NCI-H1930 (cell line): ENCODE data around the gene PRR23B.

Source experiments
- DNase-seq, 2 experiments: peaks; one replicate each; lab custom pipeline; 2025; lab: John Stamatoyannopoulos, UW

Gene PRR23B

DNA sequence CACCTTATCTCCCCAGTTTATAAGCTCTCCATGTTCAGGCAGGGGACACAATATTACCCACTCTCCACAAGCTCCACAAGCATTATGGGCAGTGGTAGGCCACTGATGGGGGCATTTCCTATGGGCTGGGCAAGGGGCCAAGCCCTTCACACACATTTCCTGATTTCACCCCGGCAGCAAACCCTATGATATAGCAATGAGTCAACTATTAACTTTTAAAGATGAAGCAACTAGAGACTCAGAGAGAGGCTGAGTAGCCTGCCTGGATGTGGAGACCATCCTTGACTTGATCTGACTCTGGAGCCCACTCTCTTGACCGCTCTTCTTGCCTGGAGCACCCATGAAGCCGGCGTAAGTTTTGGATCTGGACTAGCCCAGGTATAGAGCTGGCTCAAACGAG, 46.3 kb downstream of the PRR23B start:
- no peak for DNase-seq

DNA sequence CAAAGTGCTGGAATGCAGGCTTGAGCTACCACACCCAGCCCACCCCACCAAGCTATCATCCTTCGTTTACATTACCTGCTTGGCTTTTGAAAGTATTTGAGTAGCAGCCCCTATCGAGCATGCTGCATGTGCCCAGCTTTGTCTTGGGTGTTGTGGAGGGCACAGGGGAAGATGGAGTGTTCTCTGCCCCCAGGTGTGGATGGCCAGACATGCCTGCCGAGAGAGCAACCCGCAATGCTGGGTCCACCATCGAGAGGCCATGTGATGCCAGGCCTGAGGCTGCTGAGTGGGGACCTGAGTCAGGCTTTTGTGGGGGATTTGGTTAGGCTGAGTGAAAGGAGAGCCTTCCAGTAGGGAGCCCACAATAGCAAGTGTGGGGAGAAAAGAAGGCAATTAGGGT, 47.8 kb downstream of the PRR23B start:
- DNase-seq = no peak

DNA sequence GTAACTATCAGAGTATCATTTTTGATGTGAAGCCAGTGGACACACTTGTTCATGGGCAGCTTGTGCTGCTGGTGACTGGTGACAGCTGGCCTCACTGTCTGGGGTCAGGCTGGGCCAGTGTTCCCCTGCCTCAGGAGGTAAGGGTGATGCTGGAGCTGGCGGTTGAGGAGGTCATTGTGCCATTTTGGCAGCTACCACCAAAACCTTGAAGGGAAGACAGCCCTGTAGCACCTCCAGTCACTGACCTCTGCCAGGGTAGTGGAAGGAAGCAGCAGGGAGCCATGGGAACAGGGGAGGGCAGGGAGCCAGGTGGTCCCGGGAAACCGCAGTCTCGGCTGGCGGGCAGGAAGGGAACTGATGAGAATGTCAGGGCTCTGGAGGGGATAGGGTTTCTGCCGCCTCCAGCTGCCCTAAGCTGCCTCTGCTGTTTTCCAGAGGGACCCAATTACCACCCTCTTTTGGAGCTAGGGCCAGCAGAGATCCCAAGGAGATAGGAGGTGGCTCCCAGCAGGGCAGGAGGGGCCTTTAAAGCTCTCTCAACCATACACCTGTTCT, 48.9 kb downstream of the PRR23B start:
- no peak for DNase-seq
